Heart left ventricle (tissue), 16 donors: Measurements from ENCODE around the gene PCNX3. TPM values are rescaled to one million over a fixed set of nuclear protein-coding genes. Genes with fewer than 3 reads are reported as not detected.

Experiments used
- ATAC-seq, 4 donors: fragments of 200-7000 bp; cut with Tn5 transposase; one replicate each; pipeline ENCODE4 v1.9.1; 2020 to 2022; ENCODE audit warnings: moderate library complexity in 4 of 4, mild to moderate bottlenecking in 3 of 4, moderate number of reproducible peaks in 1 of 4
- DNase-seq, 5 donors: peaks; one replicate each; pipeline ENCODE4 v3.0.0-alpha.2; 2020
- H3K27ac ChIP-seq, 12 donors: fragments of 200-600 bp; sonication (generic) in 4 of 12; one replicate each; pipeline versions ENCODE4 v1.5.0 to v1.8.0; 2016 to 2022; ENCODE audit warnings: mild to moderate bottlenecking in 2 of 12
- H3K27me3 ChIP-seq, 9 donors: fragments of 200-600 bp; sonication (generic) in 2 of 9; one replicate each; pipeline versions ENCODE4 v1.5.1 to v1.8.0; 2016 to 2022; ENCODE audit warnings: mild to moderate bottlenecking in 3 of 9
- H3K36me3 ChIP-seq, 9 donors: fragments of 200-600 bp; sonication (generic) in 2 of 9; one replicate each; pipeline versions ENCODE4 v1.5.0 to v1.8.0; 2018 to 2022; ENCODE audit warnings: mild to moderate bottlenecking in 2 of 9
- H3K4me1 ChIP-seq, 12 donors: fragments of 200-600 bp; sonication (generic) in 4 of 12; one replicate each; pipeline versions ENCODE4 v1.5.0 to v1.8.0; 2016 to 2022; ENCODE audit warnings: mild to moderate bottlenecking in 3 of 12
- H3K4me3 ChIP-seq, 12 donors: fragments of 200-600 bp; sonication (generic) in 4 of 12; one replicate each; pipeline versions ENCODE4 v1.5.0 to v1.8.0; 2017 to 2022; ENCODE audit warnings: mild to moderate bottlenecking in 9 of 12, moderate library complexity in 4 of 12
- H3K9me3 ChIP-seq, 12 donors: fragments of 200-600 bp; sonication (generic) in 4 of 12; one replicate each; pipeline versions ENCODE4 v1.5.0 to v1.8.0; 2016 to 2022; ENCODE audit warnings: mild to moderate bottlenecking in 1 of 12
- POLR2A ChIP-seq, 2 donors: fragments of 450-650 bp; IDR thresholded peaks; one replicate each; pipeline ENCODE4 v1.6.1; 2017; ENCODE audit warnings: antibody characterized with exemption in 2 of 2, mild to moderate bottlenecking in 2 of 2, moderate library complexity in 2 of 2
- WGBS, 4 donors: extraction: QIAGEN DNeasy Blood & Tissue Kit in 2 of 4; methylation state at CpG; one replicate each; pipeline versions ENCODE4 v1.1.5 to v1.1.7; 2013 to 2018; 5-methylcytosine and 5-hydroxymethylcytosine counted together
- intact Hi-C, 10 donors: fragments of 100-400 bp; cut with DNase I; formaldehyde crosslinking; loops; one replicate each; pipeline versions ENCODE4 v1.11.1 to v1.14.2; 2022
- polyA plus RNA-seq, 2 donors: library from polyadenylated mRNA; stranded (reverse); fragments of 200-250 nt; gene quantifications; one replicate each; pipeline ENCODE4 v1.2.3, GENCODE V29; 2013
- total RNA-seq, 9 donors: library from RNA; depleted of rRNA in 2 of 9; stranded (reverse); fragments of >200 nt in 2 of 9; fragmentation: NEBNext Ultra II Directional in 3 of 9; extraction: Animal tissue kit (Norgen Biotek cat#: 25700) in 3 of 9; gene quantifications; one replicate each; pipeline versions ENCODE4 v1.1.0 to v1.2.4, GENCODE V29; 2016 to 2023
- TF ChIP-seq, protein P1 (sequence below), 12 donors: fragments of 200-600 bp; sonication (generic) in 4 of 12; IDR thresholded peaks; one replicate each; pipeline versions ENCODE4 v1.5.0 to v1.8.0; 2018 to 2022; ENCODE audit warnings: antibody characterized with exemption in 12 of 12, mild to moderate bottlenecking in 5 of 12
- donor health status: ischemic (EF 13 %, LVEDD 7.1; RV severe dilation, severe dysfunction).
- donor health status: healthy with polysubstance abuse.
- donor health status: DM: no; HTN: yes; CAD: no.
- donor health status: DM: no; HTN: no; CAD: no.
- donor health status: ischemic (EF 25% LVEDD 6.9; RV normal size, moderate dysfunction).
- donor health status: ischemic (EF 25% LVEDD 5.7; RV mildly dilated, moderate dysfunction).
- donor health status: healthy.
- donor health status: DM: yes; HTN: yes; CAD: no.
- donor health status: ischemic (EF 35%, LVEDD 5.7; RV mildly dilated, moderate dysfunction).
- donor health status: nonischemic (EF 11% LVEDD 7.7; RV severe dilation, severe dysfunction).
- donor health status: DM: yes; HTN: yes; CAD: no.
- donor health status: PGD.
- donor health status: ischemic (EF 29% LVEDD 5.4; RV normal size, mild dysfunction).
- donor health status: nonischemic (EF 23%, LVEDD 6.1; RV moderate dilation, normal function).

Gene PCNX3
- total and polyA plus RNA-seq, 11 donors, result 7.1 to 23.4 (median 14.4) TPM

DNA sequence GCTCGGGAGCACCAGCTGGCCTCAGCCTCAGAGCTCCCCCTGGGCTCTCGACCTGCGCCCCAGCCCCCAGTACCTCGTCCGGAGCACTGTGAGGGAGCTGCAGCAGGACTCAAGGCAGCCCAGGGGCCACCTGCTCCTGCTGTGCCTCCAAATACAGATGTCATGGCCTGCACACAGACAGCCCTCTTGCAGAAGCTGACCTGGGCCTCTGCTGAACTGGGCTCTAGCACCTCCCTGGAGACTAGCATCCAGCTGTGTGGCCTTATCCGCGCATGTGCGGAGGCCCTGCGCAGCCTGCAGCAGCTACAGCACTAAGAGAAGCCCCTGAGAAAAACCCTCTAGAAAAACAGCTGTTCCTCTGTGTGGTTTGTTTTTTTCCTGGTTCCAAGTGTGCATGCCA is 44.2 kb upstream of the PCNX3 start:
- ATAC-seq (no peak), DNase-seq (peak in 1 of 5 donors; percentile 10)
- Histone ChIP-seq H3K4me1 (peaks cover 17 to 75% (median 58%) of the 10 kb centered on the region in 12 donors), H3K4me3 (peak overlapping the region in 9 of 12 donors; percentile 64 to 96 (median 88)), H3K27me3 (peaks cover 0 to 6% (median 0%) of the 10 kb centered on the region in 9 donors), H3K9me3 (no peaks in the 10 kb centered on the region), H3K27ac (peak overlapping the region in 8 of 12 donors; percentile 92 to 99 (median 98)), H3K36me3 (peaks cover 0 to 20% (median 0%) of the 10 kb centered on the region in 9 donors)
- 61 to 82% (median 70%) methylated on average over 9 of the region's 9 CpGs for WGBS, 4 donors
- intact Hi-C loops, result loop anchor here in 3 of 10 donors (2.0 to 5.0 kb wide), 4 partner anchors 31 to 149 kb away; partner anchors contain the start of genes MAP3K11 (in 1 of the 3), NEAT1 (in 1 of the 3) and RELA (in 1 of the 3)
- no peak for TF ChIP-seq POLR2A (IDR thresholded peaks at IDR 0.05)
- TF ChIP-seq, protein P1, sequence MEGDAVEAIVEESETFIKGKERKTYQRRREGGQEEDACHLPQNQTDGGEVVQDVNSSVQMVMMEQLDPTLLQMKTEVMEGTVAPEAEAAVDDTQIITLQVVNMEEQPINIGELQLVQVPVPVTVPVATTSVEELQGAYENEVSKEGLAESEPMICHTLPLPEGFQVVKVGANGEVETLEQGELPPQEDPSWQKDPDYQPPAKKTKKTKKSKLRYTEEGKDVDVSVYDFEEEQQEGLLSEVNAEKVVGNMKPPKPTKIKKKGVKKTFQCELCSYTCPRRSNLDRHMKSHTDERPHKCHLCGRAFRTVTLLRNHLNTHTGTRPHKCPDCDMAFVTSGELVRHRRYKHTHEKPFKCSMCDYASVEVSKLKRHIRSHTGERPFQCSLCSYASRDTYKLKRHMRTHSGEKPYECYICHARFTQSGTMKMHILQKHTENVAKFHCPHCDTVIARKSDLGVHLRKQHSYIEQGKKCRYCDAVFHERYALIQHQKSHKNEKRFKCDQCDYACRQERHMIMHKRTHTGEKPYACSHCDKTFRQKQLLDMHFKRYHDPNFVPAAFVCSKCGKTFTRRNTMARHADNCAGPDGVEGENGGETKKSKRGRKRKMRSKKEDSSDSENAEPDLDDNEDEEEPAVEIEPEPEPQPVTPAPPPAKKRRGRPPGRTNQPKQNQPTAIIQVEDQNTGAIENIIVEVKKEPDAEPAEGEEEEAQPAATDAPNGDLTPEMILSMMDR (IDR thresholded peaks at IDR 0.05), result no peak

- no peak for DNase-seq
- Histone ChIP-seq H3K27me3 (peaks cover 0 to 6% (median 0%) of the 10 kb centered on the region in 9 donors), H3K27ac (peak overlapping the region; percentile 80 to 99 (median 96)), H3K4me3 (peak overlapping the region in 11 of 12 donors; percentile 37 to 96 (median 81)), H3K36me3 (peaks cover 0 to 15% (median 0%) of the 10 kb centered on the region in 9 donors), H3K9me3 (no peaks in the 10 kb centered on the region), H3K4me1 (peaks cover 17 to 81% (median 63%) of the 10 kb centered on the region in 12 donors)
- TF ChIP-seq, protein P1 (IDR thresholded peaks at IDR 0.05), result peak in 6 of 12 donors; percentile 11 to 44 (median 21)
- no peak for TF ChIP-seq POLR2A (IDR thresholded peaks at IDR 0.05)
- no peak for ATAC-seq
- WGBS, 4 donors, result 5 to 15% (median 8%) methylated on average over 10 to 11 of the region's 11 CpGs
- intact Hi-C loops, result loop anchor here in 4 of 10 donors (2.0 to 5.0 kb wide), 5 partner anchors 31 to 150 kb away; partner anchors contain the start of genes MAP3K11 (in 1 of the 4), NEAT1 (in 1 of the 4) and RELA (in 1 of the 4)
Observed at GRCh38 chr11:65571940-65572339, 43.6 kb upstream of the PCNX3 start.

DNA sequence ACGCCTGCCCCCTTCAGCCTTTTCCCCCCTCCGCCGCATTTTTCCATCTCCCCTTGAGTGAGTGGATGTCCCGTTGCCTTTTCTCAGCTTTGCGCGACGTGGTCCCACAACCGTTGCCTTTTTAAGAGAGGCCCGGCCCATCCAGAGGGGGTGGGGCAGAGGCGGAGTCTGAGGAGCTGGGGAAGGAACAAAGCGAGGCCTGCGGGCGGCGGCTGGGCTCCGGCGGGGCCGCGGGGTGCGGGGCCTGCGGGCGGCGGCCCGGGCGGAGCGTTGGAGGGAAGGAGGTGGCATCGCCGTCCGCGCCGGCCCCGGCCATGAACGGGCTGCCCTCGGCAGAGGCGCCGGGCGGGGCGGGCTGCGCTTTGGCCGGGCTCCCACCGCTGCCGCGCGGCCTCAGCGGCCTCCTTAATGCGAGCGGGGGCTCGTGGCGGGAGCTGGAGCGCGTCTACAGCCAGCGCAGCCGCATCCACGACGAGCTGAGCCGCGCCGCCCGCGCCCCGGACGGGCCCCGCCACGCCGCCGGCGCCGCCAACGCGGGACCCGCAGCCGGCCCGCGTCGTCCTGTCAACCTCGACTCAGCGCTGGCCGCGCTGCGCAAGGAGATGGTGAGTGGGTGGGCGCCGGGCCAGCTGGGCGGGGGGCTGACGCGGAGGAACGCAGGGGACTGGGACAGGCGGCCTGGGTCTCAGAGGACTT is 43.1 kb upstream of the PCNX3 start, which contains the start of gene FAM89B:
TSS of gene FAM89B (plus strand) at position 183 of the 696 bp plus-strand sequence. CDS start at position 315, 132 bp downstream.
- H3K4me1 ChIP-seq, result peaks cover 18 to 86% (median 69%) of the 10 kb centered on the region in 12 donors
- H3K36me3 ChIP-seq, result peaks cover 0 to 15% (median 0%) of the 10 kb centered on the region in 9 donors
- H3K9me3 ChIP-seq, result no peaks in the 10 kb centered on the region
- DNase-seq (peak; percentile 92 to 96 (median 94)), ATAC-seq (peak; percentile 9 to 42 (median 16))
- H3K27me3 ChIP-seq, result peaks cover 0 to 6% (median 0%) of the 10 kb centered on the region in 9 donors
- intact Hi-C loops, result loop anchor here in 3 of 10 donors (1.0 to 5.0 kb wide), 5 partner anchors 31 to 150 kb away; partner anchors contain the start of genes MAP3K11 (in 1 of the 3), NEAT1 (in 1 of the 3) and RELA (in 1 of the 3)
- H3K4me3 ChIP-seq, result peak within 1 kb of the TSS; percentile 9 to 96 (median 84)
- TF ChIP-seq, protein P1 (IDR thresholded peaks at IDR 0.05), result no peak
- TF ChIP-seq POLR2A (IDR thresholded peaks at IDR 0.05), result peak in 1 of 2 donors; percentile 51
- peak within 1 kb of the TSS; percentile 80 to 99 (median 96) for H3K27ac ChIP-seq
- WGBS, 4 donors, result 0 to 1% (median 0%) methylated on average over 28 to 86 of the region's 86 CpGs
